ENCODE measurements around the gene UQCRC2. TPM values are rescaled to one million over a fixed set of nuclear protein-coding genes. Genes with fewer than 3 reads are reported as not detected.

Gene UQCRC2
- total and polyA plus RNA-seq, 2 donors (not counting 3 experiments of a cell fraction or from before 2014, with no cell fraction given) = 132 to 189 TPM

GRCh38 chr16:22031483-22032083, 78.4 kb downstream of the UQCRC2 start:
- ChIA-PET CTCF (interaction anchor here (1.3 to 1.5 kb wide), 2 partner anchors 22 to 46 kb away, joined by 3 to 8 read pairs; no protein-coding TSS in a partner anchor), POLR2A (no interaction called here)
- no peak overlapping the region for H3K9ac ChIP-seq (replicated peaks; ENCODE audit: extremely low read depth, insufficient read depth, low read length)
- H3K27me3 ChIP-seq (ENCODE audit: control insufficient read depth in 2 of 2, insufficient read depth in 2 of 2, low read length in 2 of 2) = no peaks in the 10 kb centered on the region
- H3K79me2 ChIP-seq (ENCODE audit: control insufficient read depth, insufficient read depth, low read length) = peaks cover 91% of the 10 kb centered on the region
- BruUV-seq (replicated peaks) = no TSS peak
- TF ChIP-seq MYC (IDR thresholded peaks at IDR 0.05; ENCODE audit: low read depth, low read length) (no peak), MAX (IDR thresholded peaks at IDR 0.05; ENCODE audit: insufficient read depth, insufficient read length) (no peak), EZH2 (IDR thresholded peaks at IDR 0.05; ENCODE audit: borderline replicate concordance, low read depth, low read length, severe bottlenecking) (no peak), GATA2 (IDR thresholded peaks at IDR 0.05; ENCODE audit: insufficient read depth, insufficient read length, low read depth, low read length) (no peak), POLR2AphosphoS5 (IDR thresholded peaks at IDR 0.05; ENCODE audit: insufficient read depth, low read depth, low read length) (no peak), POLR2A (IDR thresholded peaks at IDR 0.05; ENCODE audit: low read depth, low read length) (no peak), JUN (IDR thresholded peaks at IDR 0.05; ENCODE audit: borderline replicate concordance, insufficient read depth, insufficient read length, low read depth) (no peak), CTCF (IDR thresholded peaks at IDR 0.05; ENCODE audit: extremely low read depth in 1 of 2, insufficient read depth in 1 of 2, low read depth in 1 of 2, low read length in 2 of 2) (no peak), FOS (IDR thresholded peaks at IDR 0.05; ENCODE audit: borderline replicate concordance, insufficient read depth, low read length) (no peak)
- H3K9me1 ChIP-seq (replicated peaks; ENCODE audit: control insufficient read depth, extremely low read depth, insufficient read depth, low read length) = no peaks in the 10 kb centered on the region
- H3K9me3 ChIP-seq (replicated peaks; ENCODE audit: control insufficient read depth, insufficient read depth, low read length) = no peaks in the 10 kb centered on the region
- H3K36me3 ChIP-seq (ENCODE audit: control insufficient read depth in 2 of 2, extremely low read depth in 1 of 2, insufficient read depth in 2 of 2, low read length in 2 of 2) = peaks cover 0 to 2% of the 10 kb centered on the region in 2 experiments
- H3K27ac ChIP-seq (ENCODE audit: insufficient read depth, low read depth, low read length) = no peak overlapping the region
- H4K20me1 ChIP-seq (replicated peaks; ENCODE audit: control insufficient read depth, extremely low read depth, insufficient read depth, low read length) = no peaks in the 10 kb centered on the region
- DNase-seq (ENCODE audit: low read depth, low spot score) (no peak), FAIRE-seq (no peak)
- dilution Hi-C loops (cut with MboI; ENCODE audit: extremely low pct_ligation_motif_present, low sequenced_read_pairs) (no loop called here), intact Hi-C loops (cut with micrococcal nuclease) (no loop called here)
- no peak overlapping the region for H3K4me2 ChIP-seq (ENCODE audit: insufficient read depth, low read length)
- no peak overlapping the region for H3K4me3 ChIP-seq (replicated peaks in 1 of 3; ENCODE audit: insufficient read depth in 1 of 3, low read depth in 1 of 3, low read length in 3 of 3)
- peaks cover 35% of the 10 kb centered on the region for H3K4me1 ChIP-seq (ENCODE audit: control insufficient read depth, extremely low read depth, insufficient read depth, low read length)
- H2AFZ ChIP-seq (ENCODE audit: low read depth, low read length) = no peak overlapping the region

Other genes starting within 250 kb of the UQCRC2 start
- 225 and 282 TPM in 2 replicates for gene NPIPB4, start 95.6 kb upstream of the UQCRC2 start, total RNA-seq
- gene NPIPB4, start 95.6 kb upstream of the UQCRC2 start, polyA plus RNA-seq = 15.5 and 36.1 TPM in 2 replicates
- gene PDZD9, start 47.8 kb downstream of the UQCRC2 start, total RNA-seq = not detected in 2 replicates
- gene PDZD9, start 47.8 kb downstream of the UQCRC2 start, polyA plus RNA-seq = not detected in 2 replicates
- gene MOSMO, start 54.8 kb downstream of the UQCRC2 start, total RNA-seq = 22.0 and 23.2 TPM in 2 replicates
- gene MOSMO, start 54.8 kb downstream of the UQCRC2 start, polyA plus RNA-seq = 11.9 and 15.9 TPM in 2 replicates
- 0.46 and 0.84 TPM in 2 replicates for gene VWA3A, start 139.2 kb downstream of the UQCRC2 start, total RNA-seq
- 0.02 and 0.12 TPM in 2 replicates for gene VWA3A, start 139.2 kb downstream of the UQCRC2 start, polyA plus RNA-seq
- gene SDR42E2, start 209.1 kb downstream of the UQCRC2 start, total RNA-seq = 0.13 and 0.21 TPM in 2 replicates
- gene SDR42E2, start 209.1 kb downstream of the UQCRC2 start, polyA plus RNA-seq = 0.03 TPM in 2 replicates

Measured in endothelial cell of umbilical vein (primary cell).